RKO (cell line): Measurements from ENCODE around the gene PPP2R2B.
"Not testable (repeated sequence)": the region's sequence is repeated elsewhere in the genome, so short reads cannot be mapped to it uniquely, and the experiment has no call there.

ENCODE experiments used
- DNase-seq: peaks from one replicate; pipeline ENCODE4 v3.0.0-alpha.2; 2016; ENCODE audit warnings: low spot score

The PPP2R2B gene

GRCh38 chr5:146744068-146744745 is 134.3 kb downstream of the PPP2R2B start:
- DNase-seq = no peak

DNA sequence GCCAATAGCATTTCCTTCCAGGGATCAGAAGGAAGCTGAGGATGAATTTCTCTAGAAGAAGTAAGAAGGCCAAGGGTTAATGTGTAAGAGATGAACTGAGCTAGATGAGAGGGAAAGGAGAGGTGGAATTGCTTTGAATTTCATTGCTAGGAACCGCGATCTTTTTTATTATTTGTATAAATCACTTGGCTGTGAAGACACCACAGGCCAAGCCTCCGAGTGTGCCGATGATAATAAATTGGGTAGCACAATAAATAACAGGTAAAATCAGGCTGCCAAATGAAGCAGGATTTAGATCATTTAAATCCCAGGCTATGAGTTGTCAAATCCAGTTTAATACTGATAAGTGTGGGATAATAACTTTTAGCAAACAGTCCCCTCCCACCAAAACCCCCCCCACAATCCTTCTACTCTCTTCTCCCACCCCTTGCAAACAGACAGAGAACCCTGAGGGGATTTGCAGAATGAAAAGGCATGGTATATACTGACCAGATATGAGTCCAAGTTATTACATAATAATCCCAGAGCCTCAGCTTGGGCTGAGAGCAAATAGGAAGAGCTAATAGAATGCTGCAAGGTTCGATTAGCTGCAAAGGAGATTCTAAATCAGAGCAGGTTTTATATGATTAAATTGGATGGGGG is 143.5 kb downstream of the PPP2R2B start:
- DNase-seq = no peak

DNA sequence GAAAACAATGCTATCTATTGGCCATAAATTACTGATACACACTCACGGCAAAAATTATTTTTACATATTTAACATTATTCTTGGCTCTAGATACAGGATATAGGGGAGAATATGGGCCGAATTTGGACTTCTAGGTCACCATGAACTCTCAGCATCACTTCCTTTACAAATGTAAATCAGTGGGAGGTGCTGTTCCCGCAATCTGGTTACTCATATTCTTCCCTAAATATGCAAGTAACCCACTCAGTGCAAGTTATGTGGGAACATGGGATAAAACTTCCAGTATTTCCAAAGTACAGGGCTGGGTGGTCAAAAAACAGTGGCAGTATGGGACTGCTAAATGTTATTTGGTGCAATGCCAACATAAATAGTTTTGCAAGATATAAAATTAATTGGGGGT is 145.6 kb downstream of the PPP2R2B start:
- DNase-seq = no peak

DNA sequence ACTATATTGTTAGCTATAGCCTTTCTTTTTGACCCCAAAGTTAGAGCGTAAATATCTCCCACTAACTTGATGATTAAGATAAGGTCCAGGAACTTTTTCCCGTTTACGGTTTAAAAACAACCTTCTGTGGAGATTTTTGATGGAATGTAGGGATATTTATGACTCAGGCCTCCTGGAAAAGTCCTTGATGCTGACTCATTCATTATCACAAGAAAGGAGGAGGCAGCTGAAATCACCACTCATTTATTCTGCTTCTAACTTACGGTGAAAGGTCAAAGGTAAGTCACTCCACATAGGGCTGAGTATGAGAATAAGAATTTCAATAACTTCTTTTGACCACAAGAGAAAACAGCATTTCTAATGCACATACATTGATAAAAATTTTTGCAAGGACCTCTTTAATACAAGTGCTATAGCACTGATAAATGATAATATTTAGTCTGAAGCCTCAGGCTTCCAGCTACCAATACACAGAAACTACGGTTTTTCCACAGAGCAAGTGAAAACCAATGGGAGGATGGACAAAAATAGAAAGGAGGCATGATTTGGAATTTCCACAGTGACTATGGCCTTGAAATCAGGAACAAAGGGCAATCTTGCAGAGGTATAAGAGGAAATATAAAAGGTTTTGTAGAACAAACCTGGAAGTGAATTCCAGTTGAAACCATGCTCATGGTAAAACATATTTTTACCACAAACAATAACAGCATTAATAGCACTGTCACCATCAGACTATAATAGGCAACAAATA is 146.5 kb downstream of the PPP2R2B start:
- DNase-seq = peak; percentile 60

DNA sequence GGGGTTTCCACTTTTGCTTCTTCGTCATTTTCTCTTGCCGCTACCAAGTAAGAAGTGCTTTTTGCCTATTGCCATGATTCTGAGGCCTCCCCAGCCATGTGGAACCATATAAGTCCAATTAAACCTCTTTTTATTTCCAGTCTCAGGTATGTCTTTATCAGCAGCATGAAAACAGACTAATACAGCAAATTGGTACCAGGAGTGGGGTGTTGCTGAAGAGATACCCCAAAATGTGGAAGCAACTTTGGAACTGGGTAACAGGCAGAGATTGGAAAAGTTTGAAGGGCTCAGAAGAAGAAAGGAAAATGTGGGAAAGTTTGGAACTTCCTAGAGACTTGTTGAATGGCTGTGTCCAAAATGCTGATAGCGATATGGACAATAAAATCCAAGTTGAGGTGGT is 149.8 kb downstream of the PPP2R2B start:
- DNase-seq = not testable (repeated sequence)

- DNase-seq = no peak
These were observed 151.7 kb downstream of the PPP2R2B start for GRCh38 chr5:146726891-146727290.

- DNase-seq = no peak
These were observed 152.5 kb downstream of the PPP2R2B start for GRCh38 chr5:146726020-146726419.

- no peak for DNase-seq
These were observed 153.5 kb downstream of the PPP2R2B start for GRCh38 chr5:146725025-146725424.

DNA sequence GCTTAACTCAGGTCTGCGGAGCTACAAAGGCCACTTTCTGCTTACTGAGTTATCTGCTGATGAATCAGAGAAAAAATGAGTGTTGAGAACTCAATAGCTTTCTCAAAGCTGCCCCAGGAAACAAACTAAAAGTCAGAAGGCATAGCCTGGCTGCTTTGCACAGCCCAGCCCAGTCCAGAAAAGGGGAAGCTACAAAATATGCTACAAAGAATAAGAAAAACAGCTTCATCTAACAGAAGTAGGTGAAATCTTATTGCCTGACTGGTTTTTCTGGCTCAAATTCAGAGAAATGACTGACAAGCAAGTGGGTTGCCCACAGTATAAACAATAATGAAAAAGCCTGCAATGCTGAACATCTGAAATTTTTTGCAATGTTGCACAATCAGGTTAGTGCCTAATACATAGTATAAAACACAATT is 156.2 kb downstream of the PPP2R2B start:
- DNase-seq = no peak

DNA sequence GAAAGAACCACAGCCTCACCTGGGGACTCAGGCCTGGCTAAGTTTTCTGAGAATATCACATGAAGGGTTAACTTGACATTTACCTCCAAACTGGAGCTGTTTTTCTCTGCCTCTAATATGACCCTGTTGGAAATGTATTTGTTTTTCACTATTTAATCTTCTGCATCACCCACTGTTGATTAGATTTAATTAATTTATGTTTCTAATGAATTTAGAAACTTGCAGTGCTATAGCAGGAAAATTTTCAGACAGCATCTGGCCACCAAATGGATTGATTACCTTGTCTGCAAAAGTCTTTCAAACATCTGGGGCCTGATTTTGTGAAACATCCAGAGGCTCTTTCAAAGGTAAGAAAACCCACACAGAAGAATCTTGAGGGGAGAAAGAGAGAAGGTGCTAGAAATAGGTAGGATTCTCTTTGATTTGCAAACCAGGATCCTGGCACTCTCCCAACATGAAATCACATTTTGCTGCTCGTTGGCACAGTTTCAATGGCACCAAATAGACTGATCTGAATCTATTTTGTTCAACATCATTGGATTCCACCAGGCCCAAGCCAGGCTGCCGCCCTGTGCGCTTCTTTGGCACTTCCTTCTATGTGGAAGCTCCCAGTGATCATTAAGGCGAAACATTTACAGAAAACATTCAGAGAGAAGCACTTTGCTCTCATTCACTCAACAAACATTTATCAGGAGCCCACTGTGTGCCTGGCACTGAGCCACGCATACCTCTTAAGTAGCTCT is 157.3 kb downstream of the PPP2R2B start:
- DNase-seq = no peak

DNA sequence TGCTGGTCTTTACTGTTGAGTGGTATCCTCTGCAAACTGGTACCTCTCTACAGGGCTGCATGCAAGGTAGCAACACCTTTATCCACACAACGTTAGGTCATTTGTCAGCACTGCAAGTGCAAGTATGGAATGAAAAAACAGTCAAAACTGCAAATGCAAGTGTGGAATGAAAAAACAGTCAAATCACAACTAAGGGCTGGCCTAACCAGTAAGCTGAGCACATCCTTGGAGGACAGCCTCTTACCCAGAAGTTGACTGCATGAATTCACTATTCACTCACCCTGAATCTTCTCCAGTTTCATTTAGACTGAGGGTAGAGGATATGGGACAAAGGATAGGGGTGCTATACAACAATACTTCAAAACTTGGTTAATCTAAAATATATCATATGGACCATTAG is 158.4 kb downstream of the PPP2R2B start:
- no peak for DNase-seq

GRCh38 chr5:146719179-146719578 is 159.4 kb downstream of the PPP2R2B start:
- no peak for DNase-seq

- no peak for DNase-seq
These were observed 159.9 kb downstream of the PPP2R2B start for GRCh38 chr5:146718609-146719008.

DNA sequence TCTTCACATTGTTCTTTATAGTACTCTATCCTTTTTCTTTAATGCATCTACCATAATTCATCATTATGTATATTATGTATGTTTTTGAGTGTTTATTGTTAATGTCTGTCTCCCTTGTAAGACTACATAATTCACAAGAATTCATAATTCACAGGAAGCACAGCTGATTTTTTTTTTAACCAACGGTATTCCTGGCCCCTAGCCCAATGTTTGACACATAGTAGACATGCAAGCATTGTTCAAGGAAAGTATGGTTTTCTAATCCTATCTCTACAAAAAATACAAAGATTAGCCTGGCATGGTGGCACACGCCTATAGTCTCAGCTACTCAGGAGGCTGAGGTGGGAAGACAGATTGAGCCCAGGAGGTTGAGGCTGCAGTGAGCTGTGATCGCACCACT is 160.6 kb downstream of the PPP2R2B start:
- DNase-seq = no peak

GRCh38 chr5:146716636-146717035 is 161.9 kb downstream of the PPP2R2B start:
- DNase-seq = no peak

DNA sequence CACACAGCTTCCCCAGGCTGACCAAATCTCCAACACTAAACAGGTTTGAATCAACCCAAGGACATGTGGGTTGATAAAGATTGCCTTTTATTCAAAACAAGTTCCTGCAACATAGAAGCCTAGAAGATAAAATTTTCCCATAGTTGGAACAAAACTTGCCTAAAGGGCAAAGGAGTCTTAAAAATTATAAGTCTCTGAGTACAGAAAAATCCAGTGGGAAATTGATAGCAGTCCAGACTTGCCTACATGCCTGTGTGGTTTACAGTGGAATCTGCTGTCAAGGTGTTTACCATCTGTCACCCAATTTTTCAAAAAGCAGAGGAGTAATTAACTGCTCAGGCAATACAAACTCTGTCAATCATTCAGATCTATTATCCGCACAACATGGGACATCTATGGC is 168.2 kb downstream of the PPP2R2B start:
- no peak for DNase-seq

GRCh38 chr5:146707316-146707715 is 171.2 kb downstream of the PPP2R2B start:
- no peak for DNase-seq

- DNase-seq = no peak
These were observed 172.1 kb downstream of the PPP2R2B start for GRCh38 chr5:146706321-146706972.

DNA sequence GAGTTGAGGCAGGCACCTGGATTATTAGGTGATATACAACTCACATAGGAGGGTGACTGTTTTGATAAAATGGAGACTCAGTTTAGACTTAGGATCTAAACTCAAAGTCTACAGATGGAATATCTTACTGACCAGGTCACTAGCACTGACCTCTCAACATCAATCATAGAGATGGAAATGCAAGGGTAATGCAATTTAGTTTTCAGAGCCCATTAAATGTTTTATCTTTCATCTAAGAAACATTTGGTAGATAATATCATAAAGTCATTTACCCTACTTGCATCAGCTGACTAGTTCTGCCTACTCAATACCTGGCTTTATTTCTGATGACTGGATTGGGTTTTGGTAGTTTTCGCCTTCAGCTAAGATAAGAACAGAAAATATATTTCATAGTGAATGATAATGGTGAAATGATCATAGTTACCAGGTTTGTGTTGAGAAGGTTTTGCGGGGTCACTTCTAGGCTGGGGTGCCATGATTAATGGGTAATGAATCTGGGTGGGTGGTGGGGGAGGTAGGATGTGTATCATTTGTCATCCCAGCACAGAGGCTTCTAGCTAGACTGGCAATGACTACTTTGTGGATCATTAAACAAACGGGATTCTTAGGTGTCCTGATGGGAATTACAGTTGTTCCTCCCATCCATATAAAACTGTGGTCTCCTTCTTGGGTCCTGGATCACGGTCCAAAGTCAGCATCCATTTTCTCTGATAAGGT is 173.4 kb downstream of the PPP2R2B start:
- no peak for DNase-seq

- no peak for DNase-seq
These were observed 174.7 kb downstream of the PPP2R2B start for GRCh38 chr5:146703899-146704298.

GRCh38 chr5:146703499-146703898 is 175.1 kb downstream of the PPP2R2B start:
- DNase-seq = no peak
